B cell (primary cell): ENCODE data around the gene LRRTM3.

Experiments
- EZH2 ChIP-seq: IDR thresholded peaks from 2 replicates; pipeline ENCODE4 v1.6.1; 2012; ENCODE audit warnings: borderline replicate concordance, low read depth, mild to moderate bottlenecking, moderate library complexity, low read length; ENCODE audit not compliant: insufficient read depth, poor library complexity, severe bottlenecking
- TF ChIP-seq, protein P1 (sequence below): fragments of 200-600 bp; IDR thresholded peaks from one replicate; pipeline ENCODE4 v1.8.0; 2022; ENCODE audit warnings: antibody characterized with exemption, mild to moderate bottlenecking

DNA sequence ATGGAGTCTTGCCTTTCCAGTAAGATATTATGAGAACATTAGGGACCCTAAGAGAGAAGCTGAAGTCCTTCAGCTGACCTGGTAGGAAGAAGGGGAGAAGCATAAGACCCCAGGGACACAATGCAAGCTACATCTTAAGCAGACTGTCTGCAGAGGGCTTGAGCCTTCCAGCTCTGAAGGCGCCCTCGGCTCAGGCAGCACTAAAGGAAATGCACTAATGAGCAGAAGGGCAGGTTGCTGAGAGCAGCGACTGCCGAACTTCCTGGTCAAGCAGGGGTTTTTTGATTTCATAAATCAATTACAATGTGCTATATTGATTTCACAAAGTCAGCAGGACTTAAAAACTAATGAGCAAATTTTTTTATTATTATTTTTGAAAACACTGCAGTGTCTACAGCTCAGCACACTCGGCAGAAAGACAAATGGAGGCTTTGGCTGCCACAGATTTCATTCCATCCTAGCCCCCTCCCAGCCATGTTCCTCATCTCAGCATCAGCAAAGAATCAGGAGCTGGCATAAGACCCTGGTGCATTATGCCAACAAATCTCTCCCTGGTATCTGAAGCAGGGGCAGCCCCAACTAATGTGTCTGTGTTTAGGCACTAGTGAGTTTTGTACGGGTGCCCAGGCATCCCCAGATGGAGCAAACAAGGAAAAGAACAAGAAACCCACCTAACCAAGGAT is 57.1 kb downstream of the LRRTM3 start:
- TF ChIP-seq, protein P1, sequence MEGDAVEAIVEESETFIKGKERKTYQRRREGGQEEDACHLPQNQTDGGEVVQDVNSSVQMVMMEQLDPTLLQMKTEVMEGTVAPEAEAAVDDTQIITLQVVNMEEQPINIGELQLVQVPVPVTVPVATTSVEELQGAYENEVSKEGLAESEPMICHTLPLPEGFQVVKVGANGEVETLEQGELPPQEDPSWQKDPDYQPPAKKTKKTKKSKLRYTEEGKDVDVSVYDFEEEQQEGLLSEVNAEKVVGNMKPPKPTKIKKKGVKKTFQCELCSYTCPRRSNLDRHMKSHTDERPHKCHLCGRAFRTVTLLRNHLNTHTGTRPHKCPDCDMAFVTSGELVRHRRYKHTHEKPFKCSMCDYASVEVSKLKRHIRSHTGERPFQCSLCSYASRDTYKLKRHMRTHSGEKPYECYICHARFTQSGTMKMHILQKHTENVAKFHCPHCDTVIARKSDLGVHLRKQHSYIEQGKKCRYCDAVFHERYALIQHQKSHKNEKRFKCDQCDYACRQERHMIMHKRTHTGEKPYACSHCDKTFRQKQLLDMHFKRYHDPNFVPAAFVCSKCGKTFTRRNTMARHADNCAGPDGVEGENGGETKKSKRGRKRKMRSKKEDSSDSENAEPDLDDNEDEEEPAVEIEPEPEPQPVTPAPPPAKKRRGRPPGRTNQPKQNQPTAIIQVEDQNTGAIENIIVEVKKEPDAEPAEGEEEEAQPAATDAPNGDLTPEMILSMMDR: no peak
- no peak for TF ChIP-seq EZH2
